Natural killer cell treated with Interleukin-12 subunit alpha and Interleukin-12 subunit beta and Interleukin-15 and Interleukin-18, amount 100 ng/mL, for 72 hours (primary cell): Measurements from ENCODE around the gene SPDYC. TPM values are rescaled to one million over a fixed set of nuclear protein-coding genes. Genes with fewer than 3 reads are reported as not detected.

Experiments used
- ATAC-seq, 2 donors: fragments of 150-1000 bp; cut with Tn5 transposase in 1 of 2; sonication (Bioruptor Pico), chemical (Tn5 transposase) in 1 of 2; 2 replicates each; pipeline ENCODE4 v1.10.0; 2021
- DNase-seq: peaks from one replicate; pipeline ENCODE4 v3.0.0; 2022; ENCODE audit warnings: low spot score
- H3K27ac Mint-ChIP-seq, 2 donors: 1 replicate in 1 of 2; 2 replicates in 1 of 2; pipeline ENCODE4 v1.8.0; 2022; ENCODE audit warnings: mixed read lengths in 2 of 2, mild to moderate bottlenecking in 1 of 2, moderate library complexity in 1 of 2
- H3K27me3 Mint-ChIP-seq, 2 donors: 1 replicate in 1 of 2; 2 replicates in 1 of 2; pipeline ENCODE4 v1.8.0; 2022; ENCODE audit warnings: mixed read lengths in 2 of 2
- H3K36me3 Mint-ChIP-seq: one replicate; pipeline ENCODE4 v1.8.0; 2022; ENCODE audit warnings: mixed read lengths
- H3K4me1 Mint-ChIP-seq, 2 donors: 1 replicate in 1 of 2; 2 replicates in 1 of 2; pipeline ENCODE4 v1.8.0; 2022; ENCODE audit warnings: low read depth in 2 of 2, mixed read lengths in 2 of 2, mild to moderate bottlenecking in 1 of 2
- H3K4me3 Mint-ChIP-seq: one replicate; pipeline ENCODE4 v1.8.0; 2022; ENCODE audit warnings: mixed read lengths
- H3K9me3 Mint-ChIP-seq: 2 replicates; pipeline ENCODE4 v1.8.0; 2022; ENCODE audit warnings: mixed read lengths
- total RNA-seq, 2 donors: library from RNA; stranded (reverse); gene quantifications; one replicate each; pipeline ENCODE4 v1.2.3, GENCODE V29; 2022

SPDYC gene
- total RNA-seq, 2 donors from 2014 or later, result not detected

DNA sequence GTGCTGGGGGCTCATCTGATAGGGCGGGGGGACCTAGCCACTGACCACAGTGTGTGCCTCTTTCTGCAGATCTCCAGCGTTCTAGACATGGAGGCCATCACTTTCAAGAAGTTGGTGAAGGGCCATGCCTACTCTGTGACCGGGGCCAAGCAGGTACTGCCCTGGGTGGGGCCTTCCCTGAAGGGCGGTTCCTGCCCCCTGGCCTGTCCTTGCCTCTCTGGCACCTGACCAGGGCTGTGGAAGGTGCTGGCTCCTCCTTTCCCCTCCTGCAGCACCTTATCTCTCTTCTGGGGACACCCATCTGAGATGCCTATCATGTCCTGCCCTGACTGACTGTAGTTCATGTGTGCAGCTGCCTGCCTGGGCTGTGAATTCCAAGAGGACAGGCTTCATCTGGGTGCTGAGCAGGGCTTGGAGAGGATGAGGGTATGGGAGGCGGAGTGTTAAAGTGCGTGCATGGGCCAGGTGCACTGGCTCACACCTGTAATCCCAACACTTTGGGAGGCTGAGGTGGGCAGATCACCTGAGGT lies 17.2 kb downstream of the SPDYC start:
- Mint-ChIP-seq H3K27ac (no peak overlapping the region), H3K36me3 (peaks cover 14% of the 10 kb centered on the region), H3K4me3 (no peak overlapping the region), H3K9me3 (no peaks in the 10 kb centered on the region), H3K27me3 (no peaks in the 10 kb centered on the region), H3K4me1 (peaks cover 4 to 33% of the 10 kb centered on the region in 2 donors)
- peak in 1 of 2 donors; percentile 2 for ATAC-seq
- DNase-seq, result no peak

DNA sequence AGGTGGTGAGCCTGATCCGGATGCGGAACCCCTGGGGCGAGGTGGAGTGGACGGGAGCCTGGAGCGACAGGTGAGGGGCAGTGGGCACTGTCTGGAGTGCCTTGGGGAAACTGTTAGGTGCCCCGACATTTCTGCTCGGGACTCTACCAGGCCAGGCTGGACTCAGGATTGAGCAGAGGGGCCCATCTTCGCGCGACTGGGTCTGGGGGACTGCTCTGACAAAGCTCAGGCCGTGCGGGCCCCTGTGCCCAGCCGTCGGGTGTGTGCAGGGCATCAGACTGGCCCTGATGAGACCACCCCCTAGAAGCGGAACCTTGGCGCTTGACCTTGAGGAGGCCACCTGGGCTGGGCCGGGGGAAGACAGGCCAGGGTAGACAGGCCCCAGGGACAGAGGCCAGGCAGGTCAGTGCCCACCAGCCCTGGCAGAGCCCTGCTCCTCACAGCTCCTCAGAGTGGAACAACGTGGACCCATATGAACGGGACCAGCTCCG lies 18.0 kb downstream of the SPDYC start:
- no peak for DNase-seq
- Mint-ChIP-seq H3K4me1 (peaks cover 0 to 28% of the 10 kb centered on the region in 2 donors), H3K36me3 (peaks cover 14% of the 10 kb centered on the region), H3K27me3 (no peaks in the 10 kb centered on the region), H3K4me3 (no peak overlapping the region), H3K27ac (no peak overlapping the region), H3K9me3 (no peaks in the 10 kb centered on the region)
- ATAC-seq, result no peak

DNA sequence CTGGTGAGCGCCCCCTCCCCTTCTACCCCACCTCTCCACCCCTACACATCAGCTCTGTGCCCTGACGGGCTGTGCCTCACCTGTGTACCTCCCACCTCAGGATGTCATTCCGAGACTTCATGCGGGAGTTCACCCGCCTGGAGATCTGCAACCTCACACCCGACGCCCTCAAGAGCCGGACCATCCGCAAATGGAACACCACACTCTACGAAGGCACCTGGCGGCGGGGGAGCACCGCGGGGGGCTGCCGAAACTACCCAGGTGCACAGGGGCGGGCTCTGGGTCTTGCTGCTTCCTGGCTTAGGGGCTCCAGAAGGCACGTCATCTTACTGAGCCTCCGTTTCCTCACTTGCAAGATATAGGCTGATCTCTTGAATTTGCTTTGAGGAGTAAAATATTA lies 18.5 kb downstream of the SPDYC start:
- ATAC-seq, result no peak
- Mint-ChIP-seq H3K4me1 (peaks cover 0 to 25% of the 10 kb centered on the region in 2 donors), H3K9me3 (no peaks in the 10 kb centered on the region)

DNA sequence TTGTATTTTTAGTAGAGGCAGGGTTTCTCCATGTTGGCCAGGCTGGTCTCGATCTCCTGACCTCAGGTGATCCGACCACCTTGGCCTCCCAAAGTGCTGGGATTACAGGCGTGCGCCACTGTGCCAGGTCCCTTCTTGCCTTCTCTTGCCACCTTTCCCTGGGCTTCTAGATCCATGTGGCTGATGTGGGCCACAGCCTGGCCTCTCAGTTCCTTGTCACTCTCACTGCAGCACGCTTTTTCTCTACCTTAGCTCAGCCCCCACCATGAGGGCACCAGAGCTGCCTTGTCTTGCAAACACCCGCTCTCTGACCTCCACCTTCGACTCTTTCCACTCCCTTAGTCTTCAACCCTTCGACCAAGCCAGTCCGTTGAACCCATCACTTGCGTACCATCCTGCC lies 19.2 kb downstream of the SPDYC start:
- Mint-ChIP-seq H3K27ac (no peak overlapping the region), H3K36me3 (peaks cover 15% of the 10 kb centered on the region), H3K9me3 (no peaks in the 10 kb centered on the region), H3K4me1 (peaks cover under 1 to 22% of the 10 kb centered on the region in 2 donors), H3K27me3 (no peaks in the 10 kb centered on the region), H3K4me3 (no peak overlapping the region)
- ATAC-seq (no peak), DNase-seq (no peak)

More for the DNA sequence above, 18.5 kb downstream of the SPDYC start:
- no peak overlapping the region for H3K4me3 Mint-ChIP-seq
- no peak for DNase-seq
- H3K36me3 Mint-ChIP-seq, result peaks cover 14% of the 10 kb centered on the region
- no peaks in the 10 kb centered on the region for H3K27me3 Mint-ChIP-seq
- no peak overlapping the region for H3K27ac Mint-ChIP-seq

DNA sequence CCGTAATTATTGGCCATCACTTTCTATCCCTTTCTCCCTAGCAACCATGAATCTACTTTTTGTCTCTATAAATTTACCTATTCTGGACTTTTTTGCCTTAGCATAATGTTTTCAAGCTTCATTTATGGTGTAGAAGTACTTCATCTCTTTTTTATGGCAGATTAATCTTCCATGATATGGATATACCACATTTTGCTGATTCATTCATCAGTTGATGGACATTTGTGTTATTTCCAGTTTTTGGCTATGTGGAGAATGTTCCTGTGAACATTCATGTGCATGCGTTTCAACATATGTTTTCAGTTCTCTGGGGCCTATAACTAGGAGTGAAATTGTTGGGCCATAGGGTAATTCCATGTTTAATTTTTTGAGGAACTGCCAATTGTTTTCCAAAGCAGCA lies 24.5 kb downstream of the SPDYC start:
- H3K4me3 Mint-ChIP-seq, result no peak overlapping the region
- peaks cover 22% of the 10 kb centered on the region for H3K36me3 Mint-ChIP-seq
- no peak for DNase-seq
- H3K4me1 Mint-ChIP-seq, result peaks cover 6 to 17% of the 10 kb centered on the region in 2 donors
- ATAC-seq, result no peak
- no peaks in the 10 kb centered on the region for H3K27me3 Mint-ChIP-seq
- no peaks in the 10 kb centered on the region for H3K9me3 Mint-ChIP-seq
- no peak overlapping the region for H3K27ac Mint-ChIP-seq

DNA sequence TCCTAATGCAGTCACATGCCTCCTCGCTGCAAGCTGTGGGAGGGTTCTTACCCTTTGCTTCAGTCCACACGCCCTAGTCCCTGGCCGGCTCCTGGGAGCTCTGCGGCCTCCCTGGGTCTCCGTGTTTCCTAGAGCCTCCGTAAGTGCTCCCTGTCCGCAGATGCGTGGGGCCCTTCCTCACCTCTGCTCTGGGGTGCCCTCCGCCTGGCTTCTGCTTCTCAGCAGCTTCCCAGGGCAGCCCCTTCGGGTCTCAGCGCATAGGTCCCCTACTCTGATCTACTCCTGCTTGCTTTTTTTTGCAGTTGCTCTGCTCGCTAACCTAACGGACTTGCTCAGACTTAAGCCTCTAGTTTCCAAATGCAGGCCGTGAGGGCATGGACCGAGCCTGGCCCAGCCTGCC lies 34.1 kb downstream of the SPDYC start:
- Mint-ChIP-seq H3K27me3 (no peaks in the 10 kb centered on the region), H3K27ac (no peak overlapping the region), H3K9me3 (no peaks in the 10 kb centered on the region), H3K4me3 (no peak overlapping the region), H3K4me1 (peaks cover 9 to 10% of the 10 kb centered on the region in 2 donors), H3K36me3 (peaks cover 11% of the 10 kb centered on the region)
- DNase-seq (no peak), ATAC-seq (no peak)

DNA sequence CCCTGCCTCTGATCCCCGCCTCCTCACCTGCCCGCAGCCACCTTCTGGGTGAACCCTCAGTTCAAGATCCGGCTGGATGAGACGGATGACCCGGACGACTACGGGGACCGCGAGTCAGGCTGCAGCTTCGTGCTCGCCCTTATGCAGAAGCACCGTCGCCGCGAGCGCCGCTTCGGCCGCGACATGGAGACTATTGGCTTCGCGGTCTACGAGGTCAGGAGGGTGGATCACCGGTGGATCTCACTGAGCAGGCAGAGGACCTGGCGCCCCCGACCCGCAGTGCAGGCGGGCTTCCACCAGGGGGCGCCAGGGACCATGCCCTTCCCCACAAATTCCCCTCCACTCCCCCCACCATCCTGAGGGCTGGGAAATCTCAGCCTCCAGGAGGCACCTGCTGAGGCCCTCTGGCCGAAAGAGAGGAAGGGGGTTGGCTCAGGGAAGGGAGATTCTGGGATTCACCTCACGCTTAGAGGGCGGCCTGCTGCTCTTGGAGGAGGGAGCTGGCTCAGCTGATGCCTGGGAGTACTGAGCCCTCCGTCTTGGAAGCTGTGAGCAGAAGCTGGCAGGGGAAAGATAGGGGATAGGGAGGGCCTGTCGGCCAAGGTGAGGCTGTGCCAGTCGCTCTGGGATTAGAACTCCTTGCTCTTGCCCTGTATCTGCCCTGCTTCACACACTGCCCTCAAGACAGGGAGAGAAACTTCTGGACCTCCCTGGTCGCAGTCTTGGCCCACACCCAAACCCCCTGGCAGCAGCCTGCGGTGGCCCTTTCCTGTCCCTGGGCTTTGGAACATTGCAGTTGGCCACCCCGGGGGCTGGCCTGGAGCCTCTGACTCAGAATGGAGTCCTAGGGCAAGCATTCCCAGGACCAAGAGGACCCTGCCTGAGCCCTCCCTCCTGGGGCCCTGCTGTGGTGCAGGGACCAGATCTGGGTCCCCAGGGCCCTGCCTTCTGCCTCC lies 34.9 kb downstream of the SPDYC start:
- no peak overlapping the region for H3K27ac Mint-ChIP-seq
- no peak overlapping the region for H3K4me3 Mint-ChIP-seq
- no peaks in the 10 kb centered on the region for H3K9me3 Mint-ChIP-seq
- H3K36me3 Mint-ChIP-seq, result peaks cover 6% of the 10 kb centered on the region
- H3K4me1 Mint-ChIP-seq, result peaks cover 11 to 12% of the 10 kb centered on the region in 2 donors
- DNase-seq (no peak), ATAC-seq (peak; percentile 59 to 63)
- H3K27me3 Mint-ChIP-seq, result no peaks in the 10 kb centered on the region

DNA sequence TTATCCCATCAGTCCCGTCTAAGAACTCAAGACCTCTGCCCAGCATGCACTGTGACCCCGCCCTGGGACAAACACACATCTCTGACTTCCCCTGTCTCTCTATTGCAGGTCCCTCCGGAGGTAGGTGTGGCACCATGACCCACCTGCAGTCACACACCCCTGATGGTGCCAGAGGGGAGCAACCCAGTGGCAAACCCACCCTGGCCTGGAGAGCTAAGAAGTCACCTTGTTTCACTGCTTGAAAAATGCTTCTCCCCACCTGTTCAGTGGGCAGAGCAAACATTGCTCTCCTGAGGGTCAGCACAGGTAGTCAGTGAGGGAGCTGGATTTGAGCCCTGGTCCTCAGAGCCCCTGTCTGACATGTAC lies 35.6 kb downstream of the SPDYC start:
- Mint-ChIP-seq H3K36me3 (peaks cover 6% of the 10 kb centered on the region), H3K9me3 (no peaks in the 10 kb centered on the region), H3K27ac (no peak overlapping the region), H3K4me1 (peaks cover 11 to 12% of the 10 kb centered on the region in 2 donors), H3K27me3 (no peaks in the 10 kb centered on the region), H3K4me3 (no peak overlapping the region)
- no peak for ATAC-seq
- DNase-seq, result no peak

DNA sequence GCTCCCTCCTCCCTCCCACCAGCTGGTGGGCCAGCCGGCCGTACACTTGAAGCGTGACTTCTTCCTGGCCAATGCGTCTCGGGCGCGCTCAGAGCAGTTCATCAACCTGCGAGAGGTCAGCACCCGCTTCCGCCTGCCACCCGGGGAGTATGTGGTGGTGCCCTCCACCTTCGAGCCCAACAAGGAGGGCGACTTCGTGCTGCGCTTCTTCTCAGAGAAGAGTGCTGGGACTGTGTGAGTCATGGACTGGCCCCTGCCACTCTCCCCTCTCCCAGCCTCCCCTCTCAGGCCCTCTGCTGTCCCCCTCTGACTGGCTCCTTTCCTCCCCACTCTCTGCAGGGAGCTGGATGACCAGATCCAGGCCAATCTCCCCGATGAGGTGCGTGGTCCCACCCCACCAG lies 36.4 kb downstream of the SPDYC start:
- H3K27ac Mint-ChIP-seq, result no peak overlapping the region
- peaks cover 11 to 12% of the 10 kb centered on the region in 2 donors for H3K4me1 Mint-ChIP-seq
- no peak overlapping the region for H3K4me3 Mint-ChIP-seq
- ATAC-seq, result no peak
- peaks cover 6% of the 10 kb centered on the region for H3K36me3 Mint-ChIP-seq
- H3K9me3 Mint-ChIP-seq, result no peaks in the 10 kb centered on the region
- DNase-seq, result no peak
- H3K27me3 Mint-ChIP-seq, result no peaks in the 10 kb centered on the region

DNA sequence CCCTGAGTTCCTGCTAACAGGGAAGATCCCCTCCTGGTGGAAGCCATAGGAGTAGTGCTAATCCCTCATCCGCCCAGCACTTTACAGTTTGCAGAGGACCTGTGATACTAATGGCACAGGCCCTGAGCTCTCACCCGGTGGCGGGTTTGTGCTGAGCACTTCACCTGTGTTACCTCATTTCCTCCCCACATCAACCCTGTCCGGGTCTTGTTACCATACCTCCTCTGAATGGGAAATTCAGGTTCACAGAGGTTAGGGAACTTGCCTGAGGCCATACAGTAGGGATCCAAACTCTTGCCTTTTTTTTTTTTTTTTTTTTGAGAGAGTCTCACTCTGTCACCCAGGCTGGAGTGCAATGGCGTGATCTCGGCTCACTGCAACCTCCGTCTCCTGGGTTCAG lies 36.9 kb downstream of the SPDYC start:
- no peak for ATAC-seq
- Mint-ChIP-seq H3K9me3 (no peaks in the 10 kb centered on the region), H3K27ac (no peak overlapping the region), H3K27me3 (no peaks in the 10 kb centered on the region), H3K36me3 (peaks cover 6% of the 10 kb centered on the region), H3K4me1 (peaks cover 11 to 12% of the 10 kb centered on the region in 2 donors), H3K4me3 (no peak overlapping the region)
- no peak for DNase-seq

DNA sequence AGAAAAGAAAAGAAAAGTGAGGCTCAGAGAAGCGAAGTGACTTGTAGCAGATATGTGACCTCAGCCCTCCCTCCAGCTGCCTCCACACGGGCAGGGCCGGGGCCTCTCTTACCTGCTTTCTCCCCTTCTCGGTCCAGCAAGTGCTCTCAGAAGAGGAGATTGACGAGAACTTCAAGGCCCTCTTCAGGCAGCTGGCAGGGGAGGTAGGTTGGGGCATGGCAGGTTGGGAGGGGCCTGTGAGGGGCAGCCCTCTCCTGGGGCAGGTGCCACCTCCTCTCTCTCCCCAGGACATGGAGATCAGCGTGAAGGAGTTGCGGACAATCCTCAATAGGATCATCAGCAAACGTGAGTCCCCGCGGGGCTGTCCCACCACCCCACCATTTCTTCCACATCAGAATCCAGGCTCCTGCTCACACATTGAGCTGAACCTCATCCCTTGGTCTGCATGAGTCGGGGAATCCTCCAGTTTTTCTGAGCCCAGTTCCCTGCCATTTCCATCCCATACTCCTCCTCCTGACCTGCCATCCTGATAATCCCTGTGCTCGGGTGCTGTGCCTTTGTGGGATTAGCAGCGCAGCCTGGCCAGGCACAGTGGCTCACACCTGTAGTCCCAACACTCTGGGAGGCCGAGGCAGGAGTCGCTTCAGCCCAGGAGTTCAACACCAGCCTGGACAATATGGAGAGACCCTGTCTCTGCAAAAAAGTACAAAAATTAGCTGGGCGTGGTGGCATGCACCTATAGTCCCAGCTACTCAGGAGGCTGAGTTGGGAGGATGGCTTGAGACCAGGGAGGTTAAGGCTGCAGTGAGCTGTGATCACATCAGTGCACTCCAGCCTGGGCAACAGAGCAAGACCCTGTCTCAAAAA lies 38.1 kb downstream of the SPDYC start:
- DNase-seq (no peak), ATAC-seq (no peak)
- H3K27me3 Mint-ChIP-seq, result no peaks in the 10 kb centered on the region
- no peaks in the 10 kb centered on the region for H3K9me3 Mint-ChIP-seq
- H3K27ac Mint-ChIP-seq, result no peak overlapping the region
- H3K4me1 Mint-ChIP-seq, result peaks cover 16 to 17% of the 10 kb centered on the region in 2 donors
- peaks cover 6% of the 10 kb centered on the region for H3K36me3 Mint-ChIP-seq
- H3K4me3 Mint-ChIP-seq, result no peak overlapping the region

DNA sequence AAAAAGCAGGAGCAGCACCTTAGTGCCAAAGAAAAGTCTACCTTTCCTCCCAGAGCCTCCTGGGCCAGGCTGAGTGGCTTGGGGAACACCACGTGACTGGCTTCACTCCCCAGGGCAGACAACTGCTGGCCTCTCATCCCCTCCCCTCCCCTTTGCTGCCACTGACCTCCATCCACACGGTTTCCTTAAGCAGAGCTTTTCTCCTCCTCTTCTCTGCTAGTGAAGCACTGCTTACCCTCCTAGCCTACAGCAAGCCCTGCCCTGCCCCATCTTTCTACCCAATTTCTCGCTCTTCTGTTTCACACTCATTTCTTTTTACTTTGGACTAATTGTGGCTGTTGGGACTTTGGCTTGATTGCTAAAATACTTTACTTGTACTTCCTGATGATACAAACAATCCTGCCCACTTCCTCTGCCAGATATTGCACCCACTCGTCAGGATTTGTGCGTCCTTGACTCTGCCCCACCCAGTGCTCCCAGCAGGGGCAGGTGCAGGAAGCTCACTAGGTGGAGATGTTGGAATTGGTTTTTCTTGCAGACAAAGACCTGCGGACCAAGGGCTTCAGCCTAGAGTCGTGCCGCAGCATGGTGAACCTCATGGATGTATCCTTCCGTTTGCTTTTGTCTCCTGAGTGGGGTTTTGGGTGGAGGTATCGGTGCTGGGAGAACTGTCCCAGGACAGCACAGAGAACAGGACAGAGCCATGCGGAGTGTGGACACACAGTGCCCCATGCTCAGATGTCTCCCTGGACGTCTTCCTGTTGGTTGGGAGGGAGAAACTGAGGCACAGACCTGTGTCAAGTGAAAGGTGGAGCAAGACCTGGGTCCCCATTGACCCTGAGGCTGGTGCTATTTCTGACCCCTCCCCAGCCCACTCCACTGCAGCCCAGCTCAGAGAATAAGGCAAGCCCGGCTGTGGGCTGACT lies 39.0 kb downstream of the SPDYC start:
- no peak for DNase-seq
- Mint-ChIP-seq H3K27ac (no peak overlapping the region), H3K9me3 (no peaks in the 10 kb centered on the region), H3K4me1 (peaks cover 22% of the 10 kb centered on the region in 2 donors), H3K4me3 (no peak overlapping the region), H3K36me3 (peaks cover 6% of the 10 kb centered on the region), H3K27me3 (no peaks in the 10 kb centered on the region)
- no peak for ATAC-seq
